ENCODE results near the gene C17orf67.

C17orf67 gene

DNA sequence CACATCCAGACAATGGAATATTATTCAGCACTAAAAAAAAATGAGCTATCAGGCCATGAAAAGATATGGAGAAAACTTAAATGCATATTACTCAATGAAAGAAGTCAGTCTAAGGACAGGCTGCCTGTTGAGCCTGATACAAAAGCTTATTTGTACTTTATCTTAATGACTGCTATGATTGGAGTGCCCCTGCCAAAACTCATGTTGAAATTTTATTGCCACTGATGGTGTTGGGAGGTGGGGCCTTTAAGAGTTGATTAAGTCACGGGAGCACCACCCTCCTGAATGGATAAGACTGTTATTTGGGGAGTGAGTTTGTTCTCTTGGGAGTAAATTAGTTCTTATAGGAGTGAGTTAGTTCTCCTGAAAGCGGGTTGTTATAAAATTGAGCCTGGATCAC, 9.9 kb downstream of the C17orf67 start:
- TF ChIP-seq, protein P1, sequence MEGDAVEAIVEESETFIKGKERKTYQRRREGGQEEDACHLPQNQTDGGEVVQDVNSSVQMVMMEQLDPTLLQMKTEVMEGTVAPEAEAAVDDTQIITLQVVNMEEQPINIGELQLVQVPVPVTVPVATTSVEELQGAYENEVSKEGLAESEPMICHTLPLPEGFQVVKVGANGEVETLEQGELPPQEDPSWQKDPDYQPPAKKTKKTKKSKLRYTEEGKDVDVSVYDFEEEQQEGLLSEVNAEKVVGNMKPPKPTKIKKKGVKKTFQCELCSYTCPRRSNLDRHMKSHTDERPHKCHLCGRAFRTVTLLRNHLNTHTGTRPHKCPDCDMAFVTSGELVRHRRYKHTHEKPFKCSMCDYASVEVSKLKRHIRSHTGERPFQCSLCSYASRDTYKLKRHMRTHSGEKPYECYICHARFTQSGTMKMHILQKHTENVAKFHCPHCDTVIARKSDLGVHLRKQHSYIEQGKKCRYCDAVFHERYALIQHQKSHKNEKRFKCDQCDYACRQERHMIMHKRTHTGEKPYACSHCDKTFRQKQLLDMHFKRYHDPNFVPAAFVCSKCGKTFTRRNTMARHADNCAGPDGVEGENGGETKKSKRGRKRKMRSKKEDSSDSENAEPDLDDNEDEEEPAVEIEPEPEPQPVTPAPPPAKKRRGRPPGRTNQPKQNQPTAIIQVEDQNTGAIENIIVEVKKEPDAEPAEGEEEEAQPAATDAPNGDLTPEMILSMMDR (conservative IDR thresholded peaks at IDR 0.05; ENCODE audit: low read depth, low read length) = no peak
- Histone ChIP-seq H3K27me3 (ENCODE audit: insufficient read depth, low read depth) (no peaks in the 10 kb centered on the region), H4K20me1 (ENCODE audit: insufficient read depth) (no peaks in the 10 kb centered on the region), H3K9ac (no peak overlapping the region), H3K4me1 (ENCODE audit: low read depth, poor library complexity, severe bottlenecking) (peaks cover 8% of the 10 kb centered on the region), H3K4me3 (IDR thresholded peaks at IDR 0.05; ENCODE audit: insufficient read depth, low read depth, low read length) (no peak overlapping the region), H2AFZ (ENCODE audit: low read depth) (no peak overlapping the region), H3K27ac (no peak overlapping the region), H3K4me2 (no peak overlapping the region), H3K36me3 (ENCODE audit: insufficient read depth) (no peaks in the 10 kb centered on the region), H3K79me2 (ENCODE audit: insufficient read depth, low read depth) (peaks cover 3% of the 10 kb centered on the region; the same call in 1 of the 2 replicates)

DNA sequence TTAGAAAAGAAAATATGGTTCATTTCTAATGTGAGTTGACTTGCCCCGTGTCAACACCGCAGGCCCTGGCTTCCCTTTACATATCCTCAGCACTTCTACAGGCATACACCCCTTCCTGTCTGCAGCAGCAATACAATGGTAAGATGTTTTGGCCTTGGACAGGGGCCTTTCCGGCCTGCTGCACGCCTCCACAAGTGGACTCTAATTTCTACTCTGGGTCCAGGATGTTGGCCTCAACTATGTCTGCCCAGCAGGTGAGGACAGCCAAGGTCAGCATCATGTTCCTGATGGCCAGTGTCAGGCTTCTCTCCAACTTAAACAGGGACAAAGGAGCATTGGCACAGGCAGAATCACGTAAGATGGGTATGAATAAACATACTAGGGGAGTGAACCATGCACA, 11.0 kb downstream of the C17orf67 start:
- Histone ChIP-seq H3K9ac (no peak overlapping the region), H3K27ac (no peak overlapping the region), H3K27me3 (ENCODE audit: insufficient read depth, low read depth) (no peaks in the 10 kb centered on the region), H3K4me2 (no peak overlapping the region), H3K79me2 (ENCODE audit: insufficient read depth, low read depth) (no peaks in the 10 kb centered on the region), H4K20me1 (ENCODE audit: insufficient read depth) (no peaks in the 10 kb centered on the region), H2AFZ (ENCODE audit: low read depth) (no peak overlapping the region), H3K4me3 (IDR thresholded peaks at IDR 0.05; ENCODE audit: insufficient read depth, low read depth, low read length) (no peak overlapping the region), H3K36me3 (ENCODE audit: insufficient read depth) (no peaks in the 10 kb centered on the region), H3K4me1 (ENCODE audit: low read depth, poor library complexity, severe bottlenecking) (peaks cover 8% of the 10 kb centered on the region)
- TF ChIP-seq, protein P1 (conservative IDR thresholded peaks at IDR 0.05; ENCODE audit: low read depth, low read length) = no peak

DNA sequence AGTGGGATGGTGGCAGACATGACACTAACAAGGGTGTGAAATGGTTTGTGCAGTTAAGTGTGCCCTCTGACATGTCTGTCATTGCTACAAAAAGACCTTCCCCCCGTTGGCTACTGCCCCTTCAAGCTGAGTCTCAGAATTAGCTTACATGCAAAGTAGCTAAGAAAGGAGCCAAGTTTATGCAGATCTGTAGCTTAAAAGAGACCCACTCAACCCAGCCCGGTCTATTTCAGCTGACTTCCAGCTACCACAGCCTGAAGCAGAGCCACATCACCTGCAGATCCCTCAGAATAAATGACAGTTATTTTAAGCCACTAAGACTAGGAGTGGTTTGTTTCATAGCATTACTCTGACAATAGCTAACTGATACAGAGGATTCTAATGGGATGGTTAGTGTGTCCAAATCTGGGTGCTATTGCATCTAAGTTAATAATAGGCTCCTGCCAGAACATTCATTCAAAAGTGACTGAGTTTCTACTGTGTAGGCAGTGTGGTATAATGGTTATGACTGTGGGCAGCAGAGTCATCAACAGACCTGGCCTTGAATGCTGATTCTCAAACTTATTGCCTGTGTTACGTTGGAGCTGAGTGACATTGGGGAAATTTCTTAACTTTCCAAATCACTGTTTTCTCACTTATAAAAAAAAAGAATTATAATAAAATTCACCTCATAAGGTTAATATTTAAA, 11.7 kb downstream of the C17orf67 start:
- no peaks in the 10 kb centered on the region for H3K79me2 ChIP-seq (ENCODE audit: insufficient read depth, low read depth)
- TF ChIP-seq, protein P1 (conservative IDR thresholded peaks at IDR 0.05; ENCODE audit: low read depth, low read length) = no peak
- H3K4me2 ChIP-seq = no peak overlapping the region
- H3K9ac ChIP-seq = no peak overlapping the region
- no peak overlapping the region for H3K4me3 ChIP-seq (IDR thresholded peaks at IDR 0.05; ENCODE audit: insufficient read depth, low read depth, low read length)
- no peak overlapping the region for H2AFZ ChIP-seq (ENCODE audit: low read depth)
- no peaks in the 10 kb centered on the region for H4K20me1 ChIP-seq (ENCODE audit: insufficient read depth)
- peaks cover 8% of the 10 kb centered on the region for H3K4me1 ChIP-seq (ENCODE audit: low read depth, poor library complexity, severe bottlenecking)
- no peaks in the 10 kb centered on the region for H3K36me3 ChIP-seq (ENCODE audit: insufficient read depth)
- H3K27me3 ChIP-seq (ENCODE audit: insufficient read depth, low read depth) = no peaks in the 10 kb centered on the region
- H3K27ac ChIP-seq = no peak overlapping the region

DNA sequence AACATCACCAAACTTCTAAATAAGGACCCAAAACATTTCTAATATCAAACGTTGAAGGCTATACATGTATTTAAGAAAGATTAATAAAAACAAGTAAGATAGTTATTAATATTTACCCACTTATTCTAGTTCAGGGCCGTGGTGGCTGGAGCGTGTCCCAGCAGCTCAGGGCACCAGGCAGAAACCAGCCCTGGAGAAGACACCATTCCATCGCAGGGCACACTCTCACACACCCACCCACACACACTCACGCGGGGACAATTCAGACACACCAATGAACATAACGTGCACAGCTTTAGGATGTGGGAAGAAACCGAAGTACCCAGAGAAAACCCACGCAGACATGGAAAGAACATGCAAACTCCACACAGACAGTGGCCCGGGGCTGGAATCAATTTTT, 13.5 kb downstream of the C17orf67 start:
- H3K4me2 ChIP-seq = no peak overlapping the region
- no peak overlapping the region for H3K4me3 ChIP-seq (IDR thresholded peaks at IDR 0.05; ENCODE audit: insufficient read depth, low read depth, low read length)
- no peaks in the 10 kb centered on the region for H4K20me1 ChIP-seq (ENCODE audit: insufficient read depth)
- no peaks in the 10 kb centered on the region for H3K79me2 ChIP-seq (ENCODE audit: insufficient read depth, low read depth)
- no peaks in the 10 kb centered on the region for H3K36me3 ChIP-seq (ENCODE audit: insufficient read depth)
- H2AFZ ChIP-seq (ENCODE audit: low read depth) = no peak overlapping the region
- no peak overlapping the region for H3K9ac ChIP-seq
- H3K4me1 ChIP-seq (ENCODE audit: low read depth, poor library complexity, severe bottlenecking) = peaks cover 8% of the 10 kb centered on the region
- H3K27me3 ChIP-seq (ENCODE audit: insufficient read depth, low read depth) = no peaks in the 10 kb centered on the region
- no peak overlapping the region for H3K27ac ChIP-seq
- TF ChIP-seq, protein P1 (conservative IDR thresholded peaks at IDR 0.05; ENCODE audit: low read depth, low read length) = no peak
